ENCODE data around the gene PCSK5. TPM values are rescaled to one million over a fixed set of nuclear protein-coding genes. Genes with fewer than 3 reads are reported as not detected.
"Not testable (repeated sequence)": the region's sequence is repeated elsewhere in the genome, so short reads cannot be mapped to it uniquely, and the experiment has no call there.

The PCSK5 gene
- total RNA-seq, 1 donor from 2014 or later: 16.7 TPM

- H3K9ac ChIP-seq (ENCODE audit: low read depth in 1 of 3, low read length in 3 of 3): no peak overlapping the region
- H3K36me3 ChIP-seq (ENCODE audit: control insufficient read depth in 3 of 3, insufficient read depth in 3 of 3, low read length in 3 of 3): no peaks in the 10 kb centered on the region
- H3K4me1 ChIP-seq (ENCODE audit: control insufficient read depth in 3 of 3, insufficient read depth in 3 of 3, low read length in 3 of 3): no peaks in the 10 kb centered on the region
- H3K27ac ChIP-seq (ENCODE audit: low read depth, low read length): no peak overlapping the region
- H3K4me3 ChIP-seq (ENCODE audit: low read length in 3 of 3): no peak overlapping the region
- H3K27me3 ChIP-seq (ENCODE audit: control insufficient read depth in 3 of 3, insufficient read depth in 3 of 3, low read length in 3 of 3): no peaks in the 10 kb centered on the region
- no peaks in the 10 kb centered on the region for H3K9me3 ChIP-seq (ENCODE audit: control insufficient read depth in 3 of 3, low read length in 3 of 3)
Observed at GRCh38 chr9:75866273-75866871, 24.1 kb upstream of the PCSK5 start.

GRCh38 chr9:75868526-75868925 is 21.9 kb upstream of the PCSK5 start:
- H3K9ac ChIP-seq (ENCODE audit: low read depth in 1 of 3, low read length in 3 of 3); H3K4me3 ChIP-seq (ENCODE audit: low read length in 3 of 3); H3K36me3 ChIP-seq (ENCODE audit: control insufficient read depth in 3 of 3, insufficient read depth in 3 of 3, low read length in 3 of 3); H3K27ac ChIP-seq (ENCODE audit: low read depth, low read length); H3K27me3 ChIP-seq (ENCODE audit: control insufficient read depth in 3 of 3, insufficient read depth in 3 of 3, low read length in 3 of 3); H3K9me3 ChIP-seq (ENCODE audit: control insufficient read depth in 3 of 3, low read length in 3 of 3); H3K4me1 ChIP-seq (ENCODE audit: control insufficient read depth in 3 of 3, insufficient read depth in 3 of 3, low read length in 3 of 3): not testable (repeated sequence)

GRCh38 chr9:75869236-75869635 is 21.2 kb upstream of the PCSK5 start:
- no peak overlapping the region for H3K4me3 ChIP-seq (ENCODE audit: low read length in 3 of 3)
- no peak overlapping the region for H3K27ac ChIP-seq (ENCODE audit: low read depth, low read length)
- no peaks in the 10 kb centered on the region for H3K9me3 ChIP-seq (ENCODE audit: control insufficient read depth in 3 of 3, low read length in 3 of 3)
- no peaks in the 10 kb centered on the region for H3K27me3 ChIP-seq (ENCODE audit: control insufficient read depth in 3 of 3, insufficient read depth in 3 of 3, low read length in 3 of 3)
- no peak overlapping the region for H3K9ac ChIP-seq (ENCODE audit: low read depth in 1 of 3, low read length in 3 of 3)
- H3K36me3 ChIP-seq (ENCODE audit: control insufficient read depth in 3 of 3, insufficient read depth in 3 of 3, low read length in 3 of 3): no peaks in the 10 kb centered on the region
- no peaks in the 10 kb centered on the region for H3K4me1 ChIP-seq (ENCODE audit: control insufficient read depth in 3 of 3, insufficient read depth in 3 of 3, low read length in 3 of 3)

GRCh38 chr9:75870450-75870849 is 20.0 kb upstream of the PCSK5 start:
- Histone ChIP-seq H3K4me1 (ENCODE audit: control insufficient read depth in 3 of 3, insufficient read depth in 3 of 3, low read length in 3 of 3) (no peaks in the 10 kb centered on the region), H3K4me3 (ENCODE audit: low read length in 3 of 3) (no peak overlapping the region), H3K27ac (ENCODE audit: low read depth, low read length) (no peak overlapping the region), H3K9me3 (ENCODE audit: control insufficient read depth in 3 of 3, low read length in 3 of 3) (no peaks in the 10 kb centered on the region), H3K36me3 (ENCODE audit: control insufficient read depth in 3 of 3, insufficient read depth in 3 of 3, low read length in 3 of 3) (no peaks in the 10 kb centered on the region), H3K9ac (ENCODE audit: low read depth in 1 of 3, low read length in 3 of 3) (no peak overlapping the region), H3K27me3 (ENCODE audit: control insufficient read depth in 3 of 3, insufficient read depth in 3 of 3, low read length in 3 of 3) (no peaks in the 10 kb centered on the region)

GRCh38 chr9:75871624-75872023 is 18.8 kb upstream of the PCSK5 start:
- H3K4me1 ChIP-seq (ENCODE audit: control insufficient read depth in 3 of 3, insufficient read depth in 3 of 3, low read length in 3 of 3): no peaks in the 10 kb centered on the region
- H3K9ac ChIP-seq (ENCODE audit: low read depth in 1 of 3, low read length in 3 of 3): no peak overlapping the region
- no peaks in the 10 kb centered on the region for H3K27me3 ChIP-seq (ENCODE audit: control insufficient read depth in 3 of 3, insufficient read depth in 3 of 3, low read length in 3 of 3)
- H3K36me3 ChIP-seq (ENCODE audit: control insufficient read depth in 3 of 3, insufficient read depth in 3 of 3, low read length in 3 of 3): no peaks in the 10 kb centered on the region
- no peak overlapping the region for H3K27ac ChIP-seq (ENCODE audit: low read depth, low read length)
- H3K4me3 ChIP-seq (ENCODE audit: low read length in 3 of 3): no peak overlapping the region
- no peaks in the 10 kb centered on the region for H3K9me3 ChIP-seq (ENCODE audit: control insufficient read depth in 3 of 3, low read length in 3 of 3)

GRCh38 chr9:75873712-75874111 is 16.8 kb upstream of the PCSK5 start:
- H3K9ac ChIP-seq (ENCODE audit: low read depth in 1 of 3, low read length in 3 of 3): no peak overlapping the region
- H3K27me3 ChIP-seq (ENCODE audit: control insufficient read depth in 3 of 3, insufficient read depth in 3 of 3, low read length in 3 of 3): no peaks in the 10 kb centered on the region
- H3K36me3 ChIP-seq (ENCODE audit: control insufficient read depth in 3 of 3, insufficient read depth in 3 of 3, low read length in 3 of 3): no peaks in the 10 kb centered on the region
- no peaks in the 10 kb centered on the region for H3K9me3 ChIP-seq (ENCODE audit: control insufficient read depth in 3 of 3, low read length in 3 of 3)
- no peak overlapping the region for H3K27ac ChIP-seq (ENCODE audit: low read depth, low read length)
- no peaks in the 10 kb centered on the region for H3K4me1 ChIP-seq (ENCODE audit: control insufficient read depth in 3 of 3, insufficient read depth in 3 of 3, low read length in 3 of 3)
- H3K4me3 ChIP-seq (ENCODE audit: low read length in 3 of 3): no peak overlapping the region

- Histone ChIP-seq H3K4me1 (ENCODE audit: control insufficient read depth in 3 of 3, insufficient read depth in 3 of 3, low read length in 3 of 3) (no peaks in the 10 kb centered on the region), H3K9ac (ENCODE audit: low read depth in 1 of 3, low read length in 3 of 3) (no peak overlapping the region), H3K9me3 (ENCODE audit: control insufficient read depth in 3 of 3, low read length in 3 of 3) (no peaks in the 10 kb centered on the region), H3K36me3 (ENCODE audit: control insufficient read depth in 3 of 3, insufficient read depth in 3 of 3, low read length in 3 of 3) (no peaks in the 10 kb centered on the region), H3K27ac (ENCODE audit: low read depth, low read length) (no peak overlapping the region), H3K27me3 (ENCODE audit: control insufficient read depth in 3 of 3, insufficient read depth in 3 of 3, low read length in 3 of 3) (no peaks in the 10 kb centered on the region), H3K4me3 (ENCODE audit: low read length in 3 of 3) (no peak overlapping the region)
Observed at GRCh38 chr9:75876999-75877640, 13.4 kb upstream of the PCSK5 start.

GRCh38 chr9:75878488-75878860 is 12.0 kb upstream of the PCSK5 start:
- no peak overlapping the region for H3K27ac ChIP-seq (ENCODE audit: low read depth, low read length)
- H3K4me3 ChIP-seq (ENCODE audit: low read length in 3 of 3): no peak overlapping the region
- H3K36me3 ChIP-seq (ENCODE audit: control insufficient read depth in 3 of 3, insufficient read depth in 3 of 3, low read length in 3 of 3): no peaks in the 10 kb centered on the region
- H3K4me1 ChIP-seq (ENCODE audit: control insufficient read depth in 3 of 3, insufficient read depth in 3 of 3, low read length in 3 of 3): no peaks in the 10 kb centered on the region
- H3K9ac ChIP-seq (ENCODE audit: low read depth in 1 of 3, low read length in 3 of 3): no peak overlapping the region
- H3K9me3 ChIP-seq (ENCODE audit: control insufficient read depth in 3 of 3, low read length in 3 of 3): no peaks in the 10 kb centered on the region
- H3K27me3 ChIP-seq (ENCODE audit: control insufficient read depth in 3 of 3, insufficient read depth in 3 of 3, low read length in 3 of 3): no peaks in the 10 kb centered on the region

- no peaks in the 10 kb centered on the region for H3K36me3 ChIP-seq (ENCODE audit: control insufficient read depth in 3 of 3, insufficient read depth in 3 of 3, low read length in 3 of 3)
- no peak overlapping the region for H3K9ac ChIP-seq (ENCODE audit: low read depth in 1 of 3, low read length in 3 of 3)
- no peak overlapping the region for H3K4me3 ChIP-seq (ENCODE audit: low read length in 3 of 3)
- no peaks in the 10 kb centered on the region for H3K27me3 ChIP-seq (ENCODE audit: control insufficient read depth in 3 of 3, insufficient read depth in 3 of 3, low read length in 3 of 3)
- no peaks in the 10 kb centered on the region for H3K9me3 ChIP-seq (ENCODE audit: control insufficient read depth in 3 of 3, low read length in 3 of 3)
- H3K27ac ChIP-seq (ENCODE audit: low read depth, low read length): no peak overlapping the region
- H3K4me1 ChIP-seq (ENCODE audit: control insufficient read depth in 3 of 3, insufficient read depth in 3 of 3, low read length in 3 of 3): no peaks in the 10 kb centered on the region
Observed at GRCh38 chr9:75880618-75881017, 9.9 kb upstream of the PCSK5 start.

GRCh38 chr9:75881761-75882160 is 8.7 kb upstream of the PCSK5 start:
- no peaks in the 10 kb centered on the region for H3K4me1 ChIP-seq (ENCODE audit: control insufficient read depth in 3 of 3, insufficient read depth in 3 of 3, low read length in 3 of 3)
- H3K9ac ChIP-seq (ENCODE audit: low read depth in 1 of 3, low read length in 3 of 3): no peak overlapping the region
- no peak overlapping the region for H3K27ac ChIP-seq (ENCODE audit: low read depth, low read length)
- no peaks in the 10 kb centered on the region for H3K36me3 ChIP-seq (ENCODE audit: control insufficient read depth in 3 of 3, insufficient read depth in 3 of 3, low read length in 3 of 3)
- H3K9me3 ChIP-seq (ENCODE audit: control insufficient read depth in 3 of 3, low read length in 3 of 3): no peaks in the 10 kb centered on the region
- H3K4me3 ChIP-seq (ENCODE audit: low read length in 3 of 3): no peak overlapping the region
- no peaks in the 10 kb centered on the region for H3K27me3 ChIP-seq (ENCODE audit: control insufficient read depth in 3 of 3, insufficient read depth in 3 of 3, low read length in 3 of 3)
